ENCODE results near the gene ZNF626. TPM values are rescaled to one million over a fixed set of nuclear protein-coding genes. Genes with fewer than 3 reads are reported as not detected.

ZNF626 gene
- total RNA-seq (10 to 100 TPM in 4 of 9 donors, 1 to 10 TPM in 5; 6.9 to 14.8 (median 9.6) TPM), polyA plus RNA-seq (1 to 10 TPM; 2.2 to 4.6 TPM)
- long read RNA-seq, donor 1, transcript ZNF626-201 (4 exons, 1,123 nt): major isoform, 6 of 9 reads
- long read RNA-seq, donor 1, partial matches to known transcripts: 0 of 9 reads
- long read RNA-seq, donor 1, other reads (novel, unspliced or antisense): 3 of 9 reads
- long read RNA-seq, donor 2, transcript ZNF626-201 (4 exons, 1,123 nt): major isoform, 10 of 13 reads
- long read RNA-seq, donor 2, partial matches to known transcripts: 1 of 13 reads
- long read RNA-seq, donor 2, other reads (novel, unspliced or antisense): 2 of 13 reads
- long read RNA-seq, donor 3, transcript ZNF626-201 (4 exons, 1,123 nt): major isoform, 6 of 8 reads
- long read RNA-seq, donor 3, partial matches to known transcripts: 0 of 8 reads
- long read RNA-seq, donor 3, other reads (novel, unspliced or antisense): 2 of 8 reads

GRCh38 chr19:20661150-20661819, at the start of gene ZNF626:
TSS of gene ZNF626 (minus strand) at chr19:20661571. CDS start at chr19:20661446, 125 bp downstream.
- 0 to 2% (median 1%) methylated on average over 25 of the region's 25 CpGs for WGBS, 4 donors
- Histone ChIP-seq H3K36me3 (peaks cover 0 to 22% (median 8%) of the 10 kb centered on the region in 9 donors), H3K9me3 (peaks cover 0 to 13% (median 0%) of the 10 kb centered on the region in 12 donors), H3K27me3 (no peaks in the 10 kb centered on the region), H3K4me1 (peaks cover 0 to 50% (median 26%) of the 10 kb centered on the region in 12 donors), H3K4me3 (peak within 1 kb of the TSS; percentile 66 to 93 (median 80)), H3K27ac (peak within 1 kb of the TSS; percentile 51 to 89 (median 86))
- no peak for TF ChIP-seq CTCF (IDR thresholded peaks at IDR 0.05)
- peak in 1 of 2 donors; percentile 87 for TF ChIP-seq POLR2A (IDR thresholded peaks at IDR 0.05)
- intact Hi-C loops (cut with DNase I): loop anchor here in 5 of 10 donors (2.0 to 10.0 kb wide), 7 partner anchors 94 to 261 kb away; partner anchors contain the start of genes ZNF737 (in 4 of the 5), ZNF66 (in 3 of the 5) and ZNF85 (in 1 of the 5)
- ATAC-seq (peak; percentile 99 to 100 (median 99)), DNase-seq (peak; percentile 95 to 99 (median 98))

GRCh38 chr19:20669263-20669662, 7.9 kb upstream of the ZNF626 start:
- Histone ChIP-seq H3K27ac (no peak overlapping the region), H3K27me3 (no peaks in the 10 kb centered on the region), H3K4me1 (peaks cover 0 to 12% (median 0%) of the 10 kb centered on the region in 12 donors), H3K9me3 (no peaks in the 10 kb centered on the region), H3K4me3 (no peak overlapping the region), H3K36me3 (no peaks in the 10 kb centered on the region)
- ATAC-seq (no peak), DNase-seq (no peak)
- TF ChIP-seq POLR2A (IDR thresholded peaks at IDR 0.05) (no peak), CTCF (IDR thresholded peaks at IDR 0.05) (no peak)
- 82 to 87% (median 85%) methylated on average over 9 of the region's 9 CpGs for WGBS, 4 donors
- intact Hi-C loops (cut with DNase I): loop anchor here in 2 of 10 donors (10.0 kb wide), 2 partner anchors 104 to 106 kb away; partner anchors contain the start of genes ZNF66 (in 1 of the 2) and ZNF737 (in 1 of the 2)

- H3K27ac ChIP-seq: no peak overlapping the region
- H3K36me3 ChIP-seq: no peaks in the 10 kb centered on the region
- TF ChIP-seq CTCF (IDR thresholded peaks at IDR 0.05) (no peak), POLR2A (IDR thresholded peaks at IDR 0.05) (no peak)
- no peaks in the 10 kb centered on the region for H3K27me3 ChIP-seq
- WGBS, 4 donors: 94 to 98% (median 96%) methylated on average over 4 of the region's 4 CpGs
- DNase-seq: no peak
- ATAC-seq: no peak
- H3K9me3 ChIP-seq: no peaks in the 10 kb centered on the region
- intact Hi-C loops (cut with DNase I): loop anchor here in 2 of 10 donors (10.0 kb wide), 2 partner anchors 102 to 108 kb away; partner anchors contain the start of genes ZNF66 (in 1 of the 2) and ZNF737 (in 1 of the 2)
- H3K4me3 ChIP-seq: no peak overlapping the region
- H3K4me1 ChIP-seq: peaks cover 0 to 12% (median 0%) of the 10 kb centered on the region in 12 donors
Observed at GRCh38 chr19:20667281-20667680, 5.9 kb upstream of the ZNF626 start.
